ENCODE data around the gene KLHL29.

DNA sequence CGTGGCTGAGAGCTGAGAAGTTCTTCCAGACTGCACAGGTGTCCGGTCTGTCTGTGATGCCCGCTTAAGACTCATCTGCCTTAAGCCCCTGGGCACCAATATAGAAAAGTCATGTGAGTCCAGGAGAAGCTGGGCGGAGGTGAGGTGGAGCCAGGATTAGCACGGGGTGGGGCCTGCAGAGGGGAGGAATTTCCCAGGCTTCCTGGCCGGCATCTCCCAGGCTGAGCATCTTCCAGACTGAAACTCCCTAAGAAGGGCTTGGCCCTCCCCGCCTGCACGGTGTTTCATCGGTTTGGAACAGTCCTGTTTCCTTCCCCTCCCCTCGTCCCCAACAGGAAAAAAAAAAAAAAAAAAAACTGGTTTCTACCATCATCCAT lies 271.6 kb downstream of the KLHL29 start:
- TF ChIP-seq POLR2A (IDR thresholded peaks at IDR 0.05; ENCODE audit: low read depth, low read length) = no peak
- TF ChIP-seq POLR2AphosphoS5 (IDR thresholded peaks at IDR 0.05; ENCODE audit: low read depth, low read length) = no peak
- TF ChIP-seq TAF1 (IDR thresholded peaks at IDR 0.05; ENCODE audit: borderline replicate concordance, low read depth, low read length) = no peak
